ENCODE measurements around the gene PHYHIPL. TPM values are rescaled to one million over a fixed set of nuclear protein-coding genes. Genes with fewer than 3 reads are reported as not detected.

Gene PHYHIPL
- total RNA-seq, 4 donors from 2014 or later: 0.39 to 1.7 (median 1.0) TPM

DNA sequence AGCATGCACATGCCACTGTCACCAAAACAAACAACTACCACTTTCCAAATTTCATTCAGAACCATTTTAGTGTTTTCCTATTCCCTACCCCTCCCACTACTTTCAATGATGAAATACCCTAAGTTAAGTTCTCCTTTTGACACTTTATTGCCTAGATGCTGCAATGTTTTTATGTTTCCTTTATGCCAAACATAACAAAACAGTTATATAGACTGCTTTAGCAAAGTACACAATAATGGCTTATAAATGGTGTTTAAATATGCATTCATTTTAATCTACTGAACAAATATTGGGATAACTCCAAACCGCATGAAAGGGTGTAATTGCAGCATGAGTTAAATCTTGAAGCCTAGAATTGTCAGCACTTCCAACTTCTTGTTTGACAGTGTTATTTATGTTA is 69.2 kb downstream of the PHYHIPL start:
- Histone ChIP-seq H3K9me3 (no peaks in the 10 kb centered on the region), H3K4me1 (peaks cover 0 to 11% (median 0%) of the 10 kb centered on the region in 3 donors), H3K27ac (no peak overlapping the region), H3K36me3 (peaks cover 0 to 54% of the 10 kb centered on the region in 2 donors), H3K27me3 (no peaks in the 10 kb centered on the region), H3K4me3 (no peak overlapping the region)
- no peak for TF ChIP-seq CTCF (IDR thresholded peaks at IDR 0.05)
- no peak for ATAC-seq
- 67 to 73% methylated on average over 1 of the region's 1 CpG for WGBS, 2 donors (ENCODE audit: low coverage in 1 of 2)

DNA sequence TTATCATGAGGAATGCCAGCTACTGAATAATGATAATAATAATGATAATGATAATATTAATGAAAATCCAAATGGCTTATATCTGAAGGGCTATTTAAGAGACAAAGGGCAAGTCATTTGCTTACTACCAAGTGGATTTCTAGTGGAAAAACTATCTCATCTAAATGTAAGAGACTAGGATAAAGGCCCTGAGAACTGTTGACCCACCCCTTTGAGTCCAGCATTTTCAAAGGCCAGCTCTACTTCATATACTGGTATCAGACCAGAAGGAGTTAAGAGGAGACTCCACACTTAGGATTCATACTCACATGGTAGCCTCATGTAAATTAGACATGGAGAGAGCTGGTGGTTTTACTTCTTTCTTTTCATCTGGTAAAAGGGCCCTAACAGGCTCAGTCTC is 76.0 kb downstream of the PHYHIPL start:
- H3K36me3 ChIP-seq: peaks cover 4 to 66% of the 10 kb centered on the region in 2 donors
- H3K4me3 ChIP-seq: no peak overlapping the region
- H3K27me3 ChIP-seq: no peaks in the 10 kb centered on the region
- TF ChIP-seq CTCF (IDR thresholded peaks at IDR 0.05) (no peak), POLR2AphosphoS5 (IDR thresholded peaks at IDR 0.05) (no peak), EP300 (IDR thresholded peaks at IDR 0.05) (no peak), POLR2A (IDR thresholded peaks at IDR 0.05) (no peak)
- no peak overlapping the region for H3K27ac ChIP-seq
- ATAC-seq: no peak
- no peaks in the 10 kb centered on the region for H3K9me3 ChIP-seq
- H3K4me1 ChIP-seq: peaks cover 0 to 11% (median 0%) of the 10 kb centered on the region in 3 donors

DNA sequence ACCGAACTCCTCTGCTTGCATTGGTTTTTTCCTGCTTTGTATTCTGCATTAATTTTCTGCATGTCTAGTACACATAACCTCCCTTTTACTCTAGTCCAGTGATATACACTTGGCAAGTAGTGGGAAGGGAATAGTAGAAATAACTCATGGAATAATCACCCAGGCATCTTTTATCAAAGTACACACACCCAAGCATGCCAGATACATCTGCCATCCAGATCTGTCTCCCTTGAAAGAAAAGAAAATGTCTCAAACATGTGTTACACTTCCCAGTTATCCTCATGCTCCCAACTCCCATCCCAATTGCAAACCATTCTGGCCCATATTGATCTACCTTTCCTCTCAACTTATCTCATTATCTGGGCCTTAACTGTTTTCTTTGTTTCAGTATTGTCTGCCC is 79.0 kb downstream of the PHYHIPL start:
- H3K36me3 ChIP-seq: peaks cover 9 to 59% of the 10 kb centered on the region in 2 donors
- peaks cover 0 to 12% (median 0%) of the 10 kb centered on the region in 3 donors for H3K4me1 ChIP-seq
- H3K27me3 ChIP-seq: no peaks in the 10 kb centered on the region
- ATAC-seq: no peak
- 100% methylated on average over 1 of the region's 1 CpG for WGBS, 2 donors (ENCODE audit: low coverage in 1 of 2)
- no peak overlapping the region for H3K4me3 ChIP-seq
- H3K27ac ChIP-seq: no peak overlapping the region
- H3K9me3 ChIP-seq: no peaks in the 10 kb centered on the region
- TF ChIP-seq CTCF (IDR thresholded peaks at IDR 0.05) (no peak), EP300 (IDR thresholded peaks at IDR 0.05) (no peak), POLR2A (IDR thresholded peaks at IDR 0.05) (no peak), POLR2AphosphoS5 (IDR thresholded peaks at IDR 0.05) (no peak)

DNA sequence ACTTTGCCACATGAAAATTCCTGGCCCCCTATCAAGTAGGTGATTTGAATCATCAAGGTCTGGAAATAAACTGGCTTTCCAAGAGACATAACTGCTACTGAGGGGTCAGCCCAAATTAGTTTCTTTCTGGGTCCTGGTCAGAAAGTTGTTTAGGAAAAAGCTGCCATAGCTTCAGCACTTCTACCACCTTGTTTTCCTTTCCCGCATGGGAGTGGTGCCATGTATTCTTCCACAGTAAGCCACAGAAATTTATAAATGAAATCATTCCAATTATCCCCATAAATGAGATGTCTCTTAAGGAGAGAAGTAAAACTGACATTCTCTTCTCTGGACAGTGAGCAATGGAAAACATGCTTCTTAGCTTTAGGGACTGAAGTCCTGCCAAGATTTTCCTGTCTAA is 80.8 kb downstream of the PHYHIPL start:
- no peak overlapping the region for H3K27ac ChIP-seq
- 89% methylated on average over 1 of the region's 1 CpG; no CpG with 5 or more reads in 1 of the 2 donors for WGBS, 2 donors (ENCODE audit: low coverage in 1 of 2)
- no peak overlapping the region for H3K4me3 ChIP-seq
- H3K36me3 ChIP-seq: peaks cover 9 to 42% of the 10 kb centered on the region in 2 donors
- H3K27me3 ChIP-seq: no peaks in the 10 kb centered on the region
- no peak for ATAC-seq
- peaks cover 0 to 12% (median 0%) of the 10 kb centered on the region in 3 donors for H3K4me1 ChIP-seq
- no peak for TF ChIP-seq CTCF (IDR thresholded peaks at IDR 0.05)
- TF ChIP-seq EP300 (IDR thresholded peaks at IDR 0.05): no peak
- no peak for TF ChIP-seq POLR2A (IDR thresholded peaks at IDR 0.05)
- peak; percentile 5 for TF ChIP-seq POLR2AphosphoS5 (IDR thresholded peaks at IDR 0.05)
- no peaks in the 10 kb centered on the region for H3K9me3 ChIP-seq

DNA sequence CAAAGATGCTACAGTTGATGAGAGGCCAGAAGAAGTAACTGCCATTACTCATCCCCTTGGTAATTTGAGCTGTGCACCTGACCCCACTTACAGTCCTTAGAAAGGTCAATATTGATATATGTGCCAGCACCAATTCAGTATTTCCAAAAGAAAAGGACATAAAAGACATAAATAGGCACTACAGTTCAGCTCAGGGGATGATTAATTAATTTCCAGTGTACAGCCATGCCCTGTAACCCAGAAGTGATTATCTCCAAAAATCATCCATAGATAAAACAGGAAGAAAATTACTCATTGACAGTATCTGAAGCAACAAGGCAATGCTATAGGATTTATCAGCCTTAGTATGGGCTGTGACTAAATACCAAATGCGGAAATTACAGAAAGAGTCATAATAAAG is 82.4 kb downstream of the PHYHIPL start:
- Histone ChIP-seq H3K27me3 (no peaks in the 10 kb centered on the region), H3K27ac (no peak overlapping the region), H3K4me1 (peaks cover 0 to 16% (median 0%) of the 10 kb centered on the region in 3 donors), H3K9me3 (no peaks in the 10 kb centered on the region), H3K36me3 (peaks cover 9 to 25% of the 10 kb centered on the region in 2 donors), H3K4me3 (no peak overlapping the region)
- ATAC-seq: no peak
- WGBS, 2 donors (ENCODE audit: low coverage in 1 of 2): 86 to 93% methylated on average over 1 of the region's 1 CpG
- TF ChIP-seq POLR2A (IDR thresholded peaks at IDR 0.05) (no peak), POLR2AphosphoS5 (IDR thresholded peaks at IDR 0.05) (no peak), EP300 (IDR thresholded peaks at IDR 0.05) (no peak), CTCF (IDR thresholded peaks at IDR 0.05) (no peak)

Data from gastroesophageal sphincter (tissue), 4 donors.